ENCODE measurements around the gene MME.
"Not testable (repeated sequence)": the region's sequence is repeated elsewhere in the genome, so short reads cannot be mapped to it uniquely, and the experiment has no call there.

The MME gene

DNA sequence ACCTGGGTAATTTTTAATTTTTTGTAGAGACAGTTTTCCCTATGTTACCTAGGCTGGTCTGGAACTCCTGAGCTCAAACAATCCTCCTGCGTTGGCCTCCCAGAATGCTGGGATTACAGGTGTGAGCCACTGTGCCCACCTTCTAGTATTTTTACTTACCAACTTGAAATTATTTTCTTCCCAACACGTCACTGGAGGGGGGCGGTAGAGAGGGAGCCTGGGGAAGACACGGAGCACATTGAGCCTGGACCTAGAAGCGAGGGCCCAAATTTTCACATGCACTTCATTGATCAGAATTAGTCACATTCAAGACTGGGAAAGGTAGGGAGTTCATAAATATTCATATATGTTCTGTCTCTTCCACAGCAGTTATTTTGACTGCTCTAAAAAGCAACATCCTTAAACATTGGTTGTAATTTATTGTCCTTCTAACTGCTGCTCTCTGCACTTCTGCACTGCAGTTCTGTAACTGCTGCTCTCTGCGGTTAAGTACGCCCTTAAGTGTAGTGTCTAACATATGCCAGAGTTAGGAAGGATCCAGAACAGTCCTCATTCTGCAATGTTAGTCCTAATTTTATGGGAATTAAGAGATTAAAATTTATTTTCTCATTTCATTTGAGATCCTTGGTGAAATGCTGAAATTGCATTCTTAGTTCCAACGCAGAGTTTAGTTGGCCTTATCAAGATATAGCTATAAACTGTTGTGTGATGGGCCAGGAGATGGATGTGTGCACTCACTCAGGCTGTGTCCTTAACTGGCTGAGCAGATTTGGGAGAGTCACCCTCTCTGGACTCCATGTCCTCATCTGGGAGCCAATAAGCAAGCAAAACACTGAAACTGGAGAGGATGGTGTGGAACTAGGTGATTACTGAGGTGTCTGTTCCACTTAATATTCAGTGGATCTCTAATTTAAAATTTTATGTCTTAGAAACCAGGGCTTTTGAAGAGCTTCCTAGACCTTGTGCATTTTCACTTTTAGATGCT lies 115.1 kb downstream of the MME start:
- DNase-seq, result no peak

- DNase-seq, result no peak
Observed at GRCh38 chr3:155196131-155197021, 116.3 kb downstream of the MME start.

DNA sequence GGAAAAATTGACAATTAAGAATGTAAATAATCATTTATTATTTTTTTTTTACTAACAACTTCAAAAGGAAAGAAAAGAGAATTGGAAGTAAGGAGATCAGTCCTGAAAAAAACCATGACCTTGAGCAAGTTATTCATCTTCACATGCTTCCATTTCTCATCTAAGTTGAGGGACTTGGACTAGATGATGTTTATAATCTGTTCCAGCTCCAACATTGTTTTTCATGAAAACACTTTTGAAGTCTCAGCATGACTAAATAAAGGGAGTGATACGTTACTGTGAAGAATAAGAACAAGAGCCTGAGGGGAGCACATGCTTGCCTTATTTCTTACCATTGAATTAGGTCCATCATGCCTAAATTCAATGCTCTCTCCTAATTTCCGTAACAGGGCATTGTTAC lies 117.7 kb downstream of the MME start:
- DNase-seq, result no peak

DNA sequence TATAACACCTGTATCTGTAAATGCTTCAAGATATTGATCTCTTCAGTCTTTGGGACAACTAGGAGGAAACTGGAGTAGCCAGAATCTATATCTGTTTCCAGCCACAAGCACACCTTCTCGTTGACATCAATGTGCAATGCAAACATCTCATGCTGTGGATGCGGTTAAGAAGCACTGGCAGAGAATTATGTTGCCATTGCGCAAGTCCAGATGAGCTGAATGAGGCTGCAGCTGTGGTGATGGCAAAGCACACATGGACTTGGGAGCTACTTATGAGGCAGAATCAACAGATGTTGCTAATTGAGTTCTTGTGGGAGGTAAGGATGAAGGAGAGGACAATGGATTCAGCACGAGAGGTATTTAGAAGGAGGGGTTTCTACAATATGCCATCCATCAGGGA lies 122.5 kb downstream of the MME start:
- no peak for DNase-seq

- no peak for DNase-seq
Observed at GRCh38 chr3:155204851-155205250, 124.7 kb downstream of the MME start.

DNA sequence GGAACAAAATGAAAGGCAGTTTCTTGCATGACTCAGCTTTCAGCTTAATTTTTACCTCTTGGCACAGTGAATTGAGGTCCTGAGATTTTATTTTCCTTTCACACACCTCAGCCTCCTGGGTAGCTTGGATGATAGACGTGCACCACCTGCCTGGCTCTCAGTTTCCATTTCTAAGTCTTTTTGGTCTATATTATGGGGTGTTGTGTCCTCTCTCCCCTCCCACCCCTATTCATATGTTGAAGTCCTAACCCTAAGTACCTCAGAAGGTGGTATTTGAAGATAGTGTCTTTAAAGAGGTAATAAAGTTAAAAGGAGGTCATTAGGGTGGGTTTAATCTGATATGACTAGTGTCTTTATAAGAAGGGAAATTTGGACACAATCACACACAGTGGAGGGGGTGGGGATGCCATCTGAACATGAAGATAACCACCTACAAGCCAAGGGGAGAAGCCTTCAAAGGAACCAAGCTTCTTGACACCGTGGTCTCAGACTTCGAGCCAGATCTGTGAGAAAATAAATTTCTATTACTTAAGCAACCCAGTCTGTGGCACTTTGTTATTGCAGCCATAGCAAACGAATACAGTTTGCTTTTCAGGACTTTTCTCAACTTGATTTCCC lies 128.2 kb downstream of the MME start:
- DNase-seq, result no peak

DNA sequence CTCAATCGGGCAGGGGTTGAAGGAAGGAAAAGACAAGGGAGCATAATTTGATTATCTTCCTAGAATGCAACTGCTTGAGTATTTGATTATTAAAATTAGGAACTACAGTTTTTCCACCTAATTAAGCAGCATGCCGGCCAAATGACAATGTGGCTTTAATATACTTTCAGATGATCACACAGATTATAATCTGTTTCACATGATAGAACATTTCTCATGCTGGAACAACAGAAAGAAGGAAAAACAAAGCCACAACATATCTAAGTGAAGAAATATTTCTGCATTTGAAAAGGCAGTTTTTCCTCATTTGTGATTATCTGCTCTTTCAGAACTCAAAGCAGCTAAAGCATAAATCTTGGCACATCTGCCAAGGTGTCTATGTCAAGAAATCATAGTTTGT lies 130.6 kb downstream of the MME start:
- DNase-seq, result no peak

DNA sequence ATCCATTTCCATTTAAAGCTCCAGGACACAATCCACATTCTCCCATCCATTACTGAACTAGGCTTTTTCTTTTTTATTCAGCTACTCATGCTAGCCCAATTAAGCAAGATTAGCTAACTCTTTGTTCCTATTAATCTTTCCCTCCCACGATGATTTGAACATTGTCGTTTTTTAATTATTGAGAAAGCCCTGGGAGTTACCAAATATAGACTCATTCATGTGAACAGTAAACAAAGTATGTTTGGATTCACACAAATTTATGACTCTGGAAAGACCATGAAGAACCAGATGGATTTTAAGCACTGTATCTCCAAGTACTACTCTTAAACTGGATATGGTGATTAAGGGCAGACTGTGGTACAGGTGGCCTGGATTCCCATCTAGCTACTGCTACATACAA lies 131.1 kb downstream of the MME start:
- no peak for DNase-seq

- no peak for DNase-seq
Observed at GRCh38 chr3:155211940-155212339, 131.8 kb downstream of the MME start.

GRCh38 chr3:155216007-155216406 lies 135.9 kb downstream of the MME start:
- not testable (repeated sequence) for DNase-seq

- no peak for DNase-seq
Observed at GRCh38 chr3:155217591-155217990, 137.5 kb downstream of the MME start.

DNA sequence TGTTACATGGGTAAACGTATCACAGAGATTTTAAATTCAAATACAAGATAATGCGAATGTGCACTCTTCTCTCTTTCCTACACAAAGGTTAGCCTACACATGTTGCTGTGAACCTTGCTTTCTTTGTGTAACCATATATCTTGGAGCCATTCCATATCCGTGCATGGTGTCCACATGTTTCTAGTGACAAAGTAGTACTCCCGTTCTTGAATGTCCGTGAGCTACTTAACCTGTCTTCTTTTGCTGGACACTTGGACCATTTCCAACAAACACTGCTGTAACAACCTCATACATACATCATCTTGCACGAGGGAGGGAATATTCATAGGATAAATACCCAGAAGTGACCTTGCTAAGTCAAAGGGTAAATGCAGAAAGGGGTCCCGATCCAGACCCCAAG lies 138.3 kb downstream of the MME start:
- no peak for DNase-seq

- no peak for DNase-seq
Observed at GRCh38 chr3:155219106-155219505, 139.0 kb downstream of the MME start.

DNA sequence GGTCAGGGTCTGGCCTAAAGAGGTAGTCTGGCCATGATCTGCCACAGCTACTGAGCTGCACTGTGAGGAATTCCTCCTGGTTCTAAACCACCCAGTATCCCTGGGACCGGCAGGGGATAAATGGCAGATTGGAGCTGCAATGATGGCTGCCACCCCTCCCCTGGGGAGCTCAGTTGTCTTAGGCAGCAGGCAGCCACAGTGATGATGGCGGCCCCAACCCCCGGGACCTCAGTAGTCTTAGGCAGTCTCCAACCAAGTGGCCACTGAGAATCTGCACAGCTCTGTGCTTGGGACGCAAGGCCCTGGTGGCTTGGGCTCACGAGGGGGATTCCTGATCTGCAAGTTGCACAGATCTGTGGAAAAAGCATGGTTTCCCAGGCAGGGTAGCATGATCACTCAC lies 145.3 kb downstream of the MME start:
- no peak for DNase-seq

DNA sequence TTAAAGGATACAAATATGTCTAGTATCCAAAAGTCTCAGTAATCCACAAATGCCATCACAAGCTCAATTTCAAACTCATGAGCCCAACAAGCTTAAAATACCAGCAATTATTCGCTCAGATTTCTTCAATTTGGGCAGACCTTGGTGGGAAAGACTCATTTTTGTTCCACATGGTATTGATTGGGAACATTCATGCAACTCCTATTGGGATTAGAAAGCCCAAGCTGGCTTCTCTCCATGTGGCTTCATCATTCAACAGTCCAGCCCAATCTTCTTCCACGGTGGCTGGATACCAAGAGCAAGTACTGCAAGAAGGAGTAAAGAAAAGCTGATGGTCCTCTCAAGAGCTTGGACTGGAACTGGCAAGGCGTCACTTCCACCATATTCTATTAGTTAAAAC lies 147.0 kb downstream of the MME start:
- no peak for DNase-seq

DNA sequence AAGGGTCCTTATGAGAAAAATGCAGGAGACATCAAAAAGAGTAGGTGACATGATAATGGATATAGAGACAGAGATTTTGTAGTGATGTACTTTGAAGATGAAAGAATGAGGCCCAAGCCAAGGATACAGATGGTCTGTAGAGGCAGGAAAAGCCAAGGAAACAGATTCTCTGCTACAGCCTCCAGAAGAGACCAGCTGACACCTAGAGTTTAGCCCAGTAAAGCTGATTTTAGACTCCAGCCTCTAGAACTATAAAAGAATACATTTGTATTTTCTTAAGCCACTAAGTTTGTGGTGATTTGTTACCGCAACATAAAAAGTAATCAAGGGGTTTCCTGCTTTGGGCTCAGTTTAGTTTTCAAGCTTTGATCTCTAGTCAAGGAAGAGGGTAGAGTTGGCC lies 148.6 kb downstream of the MME start:
- DNase-seq, result no peak

DNA sequence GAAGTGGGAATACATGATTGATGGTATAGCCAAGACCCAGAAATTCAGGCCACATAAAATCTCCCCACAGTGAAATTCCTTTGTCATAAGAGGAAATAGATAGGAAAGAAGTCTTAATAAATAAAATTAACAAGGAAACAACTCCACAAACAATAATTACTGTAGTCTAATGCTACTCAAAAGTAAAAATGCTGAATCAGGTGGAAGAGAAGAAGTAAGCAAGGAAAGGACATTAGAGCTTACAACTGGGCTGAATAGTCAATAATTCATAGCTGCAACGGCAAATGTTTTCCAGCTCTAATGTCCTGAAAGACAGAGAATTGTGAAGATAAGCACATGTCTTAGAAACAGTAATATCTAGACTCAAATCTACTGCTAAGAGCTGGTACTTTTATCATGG lies 149.0 kb downstream of the MME start:
- no peak for DNase-seq

DNA sequence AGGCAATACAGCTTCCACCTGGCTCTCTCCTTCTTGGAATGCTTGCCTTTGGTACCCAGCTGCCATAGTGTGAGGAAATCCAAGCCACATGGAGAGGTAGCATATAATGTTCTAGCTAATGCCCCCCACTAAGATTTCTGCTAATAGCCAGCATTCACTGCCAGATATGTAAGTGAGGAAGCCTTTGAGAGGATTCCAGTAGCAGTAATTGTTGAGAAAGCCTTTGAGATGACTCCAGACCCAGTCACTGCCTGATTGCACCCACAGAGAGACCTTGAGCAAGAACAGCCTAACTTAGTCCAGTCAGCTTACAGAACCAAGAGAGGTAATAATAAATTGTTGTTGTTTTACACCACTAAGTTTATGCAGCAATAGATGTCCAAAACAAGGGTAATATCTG lies 150.3 kb downstream of the MME start:
- no peak for DNase-seq

GRCh38 chr3:155231792-155232191 lies 151.7 kb downstream of the MME start:
- DNase-seq, result no peak

DNA sequence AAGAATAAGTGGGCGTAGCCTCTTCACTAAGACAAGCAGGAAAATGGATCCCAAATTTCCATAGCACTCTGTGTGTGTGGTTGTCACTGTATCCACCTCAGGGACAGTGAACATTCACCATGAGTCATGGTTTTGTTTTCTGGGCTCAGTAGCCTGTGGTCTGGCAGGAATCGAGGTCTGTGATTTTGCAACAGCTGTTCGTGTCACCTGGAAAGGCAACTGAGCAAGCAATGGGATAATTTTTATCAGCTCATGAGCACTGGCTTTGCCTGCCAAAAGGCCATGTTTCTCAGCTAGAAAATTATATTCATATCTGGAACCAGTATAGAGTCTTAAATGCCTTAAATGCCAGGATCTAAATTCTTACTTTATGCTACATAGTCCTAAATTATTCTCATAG lies 152.5 kb downstream of the MME start:
- DNase-seq, result no peak

GRCh38 chr3:155233213-155233612 lies 153.1 kb downstream of the MME start:
- no peak for DNase-seq
